GM18499 (cell line): Measurements from ENCODE around the gene CLEC17A.
"Not testable (repeated sequence)": the region's sequence is repeated elsewhere in the genome, so short reads cannot be mapped to it uniquely, and the experiment has no call there.

Source experiments
- ATAC-seq: cut with Tn5 transposase; IDR thresholded peaks from one replicate; pipeline ENCODE4 v1.9.1; 2021; ENCODE audit warnings: moderate number of reproducible peaks; ENCODE audit not compliant: insufficient read depth, unreplicated experiment

The CLEC17A gene

GRCh38 chr19:14577264-14577663 lies 5.6 kb upstream of the CLEC17A start:
- no peak for ATAC-seq

GRCh38 chr19:14577885-14578427 lies 4.9 kb upstream of the CLEC17A start:
- no peak for ATAC-seq

- ATAC-seq: no peak
These were observed 2.2 kb upstream of the CLEC17A start for GRCh38 chr19:14580623-14581237.

- not testable (repeated sequence) for ATAC-seq
These were observed 1.5 kb downstream of the CLEC17A start for GRCh38 chr19:14584372-14584771.

GRCh38 chr19:14585187-14585586 lies 2.3 kb downstream of the CLEC17A start:
- ATAC-seq: peak; percentile 58

GRCh38 chr19:14589433-14589832 lies 6.5 kb downstream of the CLEC17A start:
- not testable (repeated sequence) for ATAC-seq

GRCh38 chr19:14595558-14595957 lies 12.7 kb downstream of the CLEC17A start:
- ATAC-seq: no peak

- no peak for ATAC-seq
These were observed 16.8 kb downstream of the CLEC17A start for GRCh38 chr19:14599548-14600147.

GRCh38 chr19:14603990-14604387 lies 21.1 kb downstream of the CLEC17A start:
- ATAC-seq: no peak

- ATAC-seq: no peak
These were observed 23.7 kb downstream of the CLEC17A start for GRCh38 chr19:14606627-14607026.

- ATAC-seq: no peak
These were observed 28.2 kb downstream of the CLEC17A start for GRCh38 chr19:14611051-14611450.

- not testable (repeated sequence) for ATAC-seq
These were observed 29.4 kb downstream of the CLEC17A start for GRCh38 chr19:14612242-14612641.

GRCh38 chr19:14612657-14613056 lies 29.8 kb downstream of the CLEC17A start:
- no peak for ATAC-seq

GRCh38 chr19:14613399-14614098 lies 30.7 kb downstream of the CLEC17A start:
- ATAC-seq: not testable (repeated sequence)

- no peak for ATAC-seq
These were observed 31.2 kb downstream of the CLEC17A start for GRCh38 chr19:14614099-14614412.

GRCh38 chr19:14615623-14616022 lies 32.7 kb downstream of the CLEC17A start:
- ATAC-seq: no peak

GRCh38 chr19:14616407-14616806 lies 33.5 kb downstream of the CLEC17A start:
- ATAC-seq: no peak

GRCh38 chr19:14619404-14619803 lies 36.5 kb downstream of the CLEC17A start:
- ATAC-seq: no peak

GRCh38 chr19:14624491-14624890 lies 41.6 kb downstream of the CLEC17A start:
- ATAC-seq: not testable (repeated sequence)

GRCh38 chr19:14629557-14629956 lies 46.7 kb downstream of the CLEC17A start:
- ATAC-seq: no peak

GRCh38 chr19:14632286-14632685 lies 49.4 kb downstream of the CLEC17A start:
- no peak for ATAC-seq
